SK-N-SH (cell line): ENCODE results near the gene DNAH11.

Experiments used
- ELF1 ChIP-seq: IDR thresholded peaks from 2 replicates; pipeline ENCODE4 v1.4.0; 2012
- FOXM1 ChIP-seq: IDR thresholded peaks from 2 replicates; pipeline ENCODE4 v1.4.0; 2012; ENCODE audit warnings: low read depth, mild to moderate bottlenecking
- MXI1 ChIP-seq: IDR thresholded peaks from 2 replicates; pipeline ENCODE4 v1.6.1; 2012; ENCODE audit warnings: mild to moderate bottlenecking, low read depth, low read length, improper control_type of control experiment
- RCOR1 ChIP-seq: fragments of 150-350 bp; IDR thresholded peaks from 2 replicates; pipeline ENCODE4 v1.6.1; 2017; ENCODE audit warnings: antibody characterized with exemption, low read length
- RFX5 ChIP-seq: IDR thresholded peaks from 2 replicates; pipeline ENCODE4 v1.6.1; 2012; ENCODE audit warnings: mild to moderate bottlenecking, improper control_type of control experiment, low read length

DNA sequence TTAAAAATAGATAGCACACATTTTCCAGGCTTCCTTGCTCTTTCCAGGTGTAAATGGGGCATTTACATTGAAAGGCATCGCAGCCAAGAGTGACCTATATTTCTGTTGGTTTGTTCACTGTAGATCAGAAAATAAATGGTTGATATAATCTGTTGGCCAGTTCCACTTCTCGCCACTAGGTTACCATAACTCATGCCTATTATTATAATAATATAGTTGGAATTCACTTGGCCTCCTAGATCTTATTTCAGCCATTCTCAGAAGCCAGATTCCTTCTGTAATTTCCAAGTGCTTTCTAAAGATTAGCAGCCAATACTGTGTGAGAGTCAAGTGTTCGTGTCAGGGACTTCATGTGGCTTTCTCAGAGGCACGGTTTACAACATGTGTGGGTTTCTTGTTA is 179.5 kb downstream of the DNAH11 start:
- TF ChIP-seq FOXM1 (no peak), RCOR1 (no peak), MXI1 (no peak), RFX5 (no peak), ELF1 (no peak)
